Measurements from ENCODE around the gene CRYBG1. TPM values are rescaled to one million over a fixed set of nuclear protein-coding genes. Genes with fewer than 3 reads are reported as not detected.
A peak's percentile ranks its signal among the peaks of the same experiment; 100 is the strongest.

Gene CRYBG1
- total RNA-seq, 2 experiments from 2014 or later = 20.8 to 21.1 TPM

DNA sequence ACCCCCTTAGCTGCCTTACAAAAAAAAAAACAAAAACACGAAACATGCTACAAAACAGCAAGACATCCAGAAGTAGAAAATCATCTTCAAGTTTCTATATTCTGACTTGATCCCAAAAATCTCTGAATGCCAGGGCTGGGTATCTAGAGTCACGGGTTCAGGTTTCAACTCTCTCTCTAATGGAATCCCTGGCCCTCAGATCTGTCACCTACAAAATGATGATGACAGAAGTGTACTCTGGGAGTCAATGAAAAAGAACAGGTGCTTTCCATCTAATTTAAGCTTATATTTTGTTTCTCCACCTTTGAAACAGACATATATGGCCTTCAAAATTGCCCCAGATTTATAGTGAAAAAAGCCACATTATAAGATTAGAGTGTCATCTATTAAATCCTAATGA, 250.5 kb downstream of the CRYBG1 start:
- no peaks in the 10 kb centered on the region for H3K9me3 Mint-ChIP-seq
- TF ChIP-seq, protein P1, sequence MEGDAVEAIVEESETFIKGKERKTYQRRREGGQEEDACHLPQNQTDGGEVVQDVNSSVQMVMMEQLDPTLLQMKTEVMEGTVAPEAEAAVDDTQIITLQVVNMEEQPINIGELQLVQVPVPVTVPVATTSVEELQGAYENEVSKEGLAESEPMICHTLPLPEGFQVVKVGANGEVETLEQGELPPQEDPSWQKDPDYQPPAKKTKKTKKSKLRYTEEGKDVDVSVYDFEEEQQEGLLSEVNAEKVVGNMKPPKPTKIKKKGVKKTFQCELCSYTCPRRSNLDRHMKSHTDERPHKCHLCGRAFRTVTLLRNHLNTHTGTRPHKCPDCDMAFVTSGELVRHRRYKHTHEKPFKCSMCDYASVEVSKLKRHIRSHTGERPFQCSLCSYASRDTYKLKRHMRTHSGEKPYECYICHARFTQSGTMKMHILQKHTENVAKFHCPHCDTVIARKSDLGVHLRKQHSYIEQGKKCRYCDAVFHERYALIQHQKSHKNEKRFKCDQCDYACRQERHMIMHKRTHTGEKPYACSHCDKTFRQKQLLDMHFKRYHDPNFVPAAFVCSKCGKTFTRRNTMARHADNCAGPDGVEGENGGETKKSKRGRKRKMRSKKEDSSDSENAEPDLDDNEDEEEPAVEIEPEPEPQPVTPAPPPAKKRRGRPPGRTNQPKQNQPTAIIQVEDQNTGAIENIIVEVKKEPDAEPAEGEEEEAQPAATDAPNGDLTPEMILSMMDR (IDR thresholded peaks at IDR 0.05) = no peak
- POLR2A ChIA-PET = interaction anchor here (1.8 kb wide), 1 partner anchor 22 kb away, joined by 5 read pairs; no protein-coding TSS in a partner anchor
- DNase-seq (no peak), ATAC-seq (no peak)
- no peak overlapping the region for H3K27ac Mint-ChIP-seq
- CTCF ChIA-PET = interaction anchor here (0.6 to 1.0 kb wide), 2 partner anchors 9 to 17 kb away, joined by 3 read pairs; no protein-coding TSS in a partner anchor
- intact Hi-C loops (cut with micrococcal nuclease) = no loop called here
- H3K36me3 Mint-ChIP-seq (ENCODE audit: low read depth) = peaks cover 4% of the 10 kb centered on the region
- peaks cover 14% of the 10 kb centered on the region for H3K4me1 Mint-ChIP-seq (ENCODE audit: low read depth)
- H3K4me3 Mint-ChIP-seq = no peak overlapping the region
- no peaks in the 10 kb centered on the region for H3K27me3 Mint-ChIP-seq

DNA sequence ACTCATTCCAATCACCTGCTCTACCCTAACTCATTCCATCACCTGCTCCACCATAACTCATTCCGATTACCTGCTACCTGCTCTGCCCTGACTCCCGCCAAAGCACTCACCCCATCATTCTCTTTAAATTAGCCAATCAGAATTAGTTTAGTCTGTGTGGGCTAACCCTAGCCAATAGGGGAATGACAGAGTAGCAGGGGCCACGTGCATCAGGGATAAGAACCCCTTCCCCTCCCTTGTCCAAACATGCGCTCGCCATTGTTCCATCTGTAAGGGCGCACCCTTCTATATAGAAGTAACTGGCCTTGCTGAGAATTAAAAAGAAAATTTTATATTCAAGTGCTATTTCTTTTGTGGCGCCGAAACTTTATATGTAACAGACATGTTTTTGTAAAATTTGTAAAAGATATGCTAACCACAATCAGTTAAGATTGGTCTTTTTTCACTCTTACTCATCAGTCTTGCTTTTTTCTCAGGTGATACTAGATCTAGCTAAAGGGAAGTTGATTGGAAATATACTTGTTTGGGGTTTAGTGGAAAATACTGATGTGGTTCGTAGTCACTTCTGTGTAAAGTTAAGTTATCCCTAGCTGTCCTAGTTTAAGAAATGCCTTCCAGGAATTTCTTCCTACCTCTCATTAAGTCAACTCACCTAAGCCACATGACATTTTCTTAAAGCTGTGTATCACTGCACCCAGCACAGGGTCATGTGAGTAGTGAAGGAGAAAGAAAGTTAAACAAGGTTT, 252.3 kb downstream of the CRYBG1 start:
- DNase-seq (no peak), ATAC-seq (peak; percentile 42)
- ChIA-PET CTCF (no interaction called here), POLR2A (interaction anchor here (1.8 kb wide), 1 partner anchor 21 kb away, joined by 5 read pairs; no protein-coding TSS in a partner anchor)
- TF ChIP-seq, protein P1 (IDR thresholded peaks at IDR 0.05) = no peak
- Mint-ChIP-seq H3K9me3 (no peaks in the 10 kb centered on the region), H3K4me1 (ENCODE audit: low read depth) (peaks cover 14% of the 10 kb centered on the region), H3K4me3 (no peak overlapping the region), H3K27ac (peak overlapping the region; percentile 29), H3K36me3 (ENCODE audit: low read depth) (peaks cover 4% of the 10 kb centered on the region), H3K27me3 (no peaks in the 10 kb centered on the region)
- intact Hi-C loops (cut with micrococcal nuclease) = no loop called here

DNA sequence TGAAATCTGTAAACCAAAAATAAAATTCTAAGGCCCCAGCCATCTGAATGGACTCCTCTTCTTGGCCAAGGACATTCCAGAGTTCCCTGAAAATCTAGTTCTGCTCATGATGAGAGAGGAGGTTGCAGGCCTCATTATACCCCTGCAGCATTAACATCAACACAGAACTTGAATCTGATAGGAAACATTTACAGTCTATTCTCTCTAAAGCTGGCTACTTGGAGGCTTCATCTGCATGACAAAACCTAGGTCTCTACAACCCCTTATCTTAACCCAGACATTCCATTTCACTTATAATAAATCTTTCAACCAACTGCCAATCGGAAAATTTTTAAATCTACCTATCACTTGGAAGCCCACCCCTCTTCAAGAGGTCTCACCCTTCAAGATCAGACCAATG, 253.1 kb downstream of the CRYBG1 start:
- H3K27me3 Mint-ChIP-seq = no peaks in the 10 kb centered on the region
- DNase-seq (no peak), ATAC-seq (no peak)
- peaks cover 4% of the 10 kb centered on the region for H3K36me3 Mint-ChIP-seq (ENCODE audit: low read depth)
- intact Hi-C loops (cut with micrococcal nuclease) = no loop called here
- no peak overlapping the region for H3K27ac Mint-ChIP-seq
- H3K4me1 Mint-ChIP-seq (ENCODE audit: low read depth) = peaks cover 12% of the 10 kb centered on the region
- POLR2A ChIA-PET = no interaction called here
- no peaks in the 10 kb centered on the region for H3K9me3 Mint-ChIP-seq
- TF ChIP-seq, protein P1 (IDR thresholded peaks at IDR 0.05) = no peak
- no peak overlapping the region for H3K4me3 Mint-ChIP-seq
- CTCF ChIA-PET = no interaction called here

DNA sequence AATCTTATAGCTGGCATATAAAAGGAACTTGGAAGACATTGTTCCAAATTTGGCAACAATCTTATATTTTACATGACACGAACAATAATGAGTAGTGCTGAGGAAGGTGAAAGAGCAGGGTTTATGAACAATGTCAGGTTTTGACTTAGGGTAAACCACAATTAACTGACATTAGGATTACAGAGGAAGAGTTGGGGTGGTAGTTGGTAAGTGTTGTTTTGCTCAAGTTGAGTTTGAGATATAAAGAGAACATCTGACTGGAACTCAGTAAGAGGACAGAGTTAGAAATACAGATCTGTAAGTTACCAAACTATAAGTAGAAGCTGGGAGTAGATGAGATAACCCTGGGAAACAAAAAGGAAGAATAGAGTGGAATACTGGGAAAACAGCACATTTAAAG, 253.6 kb downstream of the CRYBG1 start:
- Mint-ChIP-seq H3K36me3 (ENCODE audit: low read depth) (peaks cover 4% of the 10 kb centered on the region), H3K4me3 (no peak overlapping the region), H3K4me1 (ENCODE audit: low read depth) (peaks cover 12% of the 10 kb centered on the region), H3K9me3 (no peaks in the 10 kb centered on the region), H3K27ac (no peak overlapping the region), H3K27me3 (no peaks in the 10 kb centered on the region)
- no peak for DNase-seq
- ChIA-PET CTCF (no interaction called here), POLR2A (interaction anchor here (0.5 kb wide), 1 partner anchor 132 kb away, joined by 3 read pairs; no protein-coding TSS in a partner anchor)
- intact Hi-C loops (cut with micrococcal nuclease) = no loop called here
- TF ChIP-seq, protein P1 (IDR thresholded peaks at IDR 0.05) = no peak
- no peak for ATAC-seq

DNA sequence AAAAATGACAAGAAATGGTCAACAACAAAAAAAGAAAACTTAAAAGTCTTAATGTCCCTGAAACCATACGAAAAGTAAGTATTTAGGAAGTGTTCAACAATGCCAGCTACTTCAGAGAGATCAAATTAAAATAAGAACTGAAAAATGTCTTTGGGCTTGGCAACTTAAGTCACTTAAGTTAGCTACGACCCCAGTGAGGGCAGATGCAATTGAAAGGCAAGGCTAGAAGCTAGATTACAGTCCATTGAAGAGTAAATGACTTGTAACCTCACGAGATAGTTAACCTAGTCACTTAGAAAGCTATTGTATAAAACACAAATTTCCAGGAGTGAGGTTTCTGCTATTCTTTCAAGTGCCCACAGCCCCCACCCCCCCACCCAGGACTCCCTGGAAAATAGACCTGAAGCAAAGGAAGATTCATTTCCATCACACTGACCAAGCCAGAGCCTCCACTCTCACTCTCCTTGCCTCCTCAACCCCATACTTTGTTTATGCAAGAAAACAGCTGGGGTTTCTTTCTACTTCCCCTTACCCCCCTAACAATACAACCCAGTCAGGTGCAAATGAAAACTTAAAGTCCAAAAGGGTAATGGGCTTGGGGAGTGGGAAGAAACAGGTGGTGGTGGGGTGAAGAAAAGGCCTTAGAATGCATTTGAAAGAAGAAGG, 254.2 kb downstream of the CRYBG1 start:
- ChIA-PET CTCF (no interaction called here), POLR2A (interaction anchor here (0.5 kb wide), 1 partner anchor 132 kb away, joined by 3 read pairs; no protein-coding TSS in a partner anchor)
- Mint-ChIP-seq H3K27ac (no peak overlapping the region), H3K4me1 (ENCODE audit: low read depth) (peaks cover 12% of the 10 kb centered on the region), H3K27me3 (no peaks in the 10 kb centered on the region), H3K36me3 (ENCODE audit: low read depth) (peaks cover 4% of the 10 kb centered on the region), H3K4me3 (no peak overlapping the region), H3K9me3 (no peaks in the 10 kb centered on the region)
- intact Hi-C loops (cut with micrococcal nuclease) = no loop called here
- ATAC-seq (no peak), DNase-seq (no peak)
- TF ChIP-seq, protein P1 (IDR thresholded peaks at IDR 0.05) = no peak

All from activated CD8-positive, alpha-beta T cell treated with anti-CD3 and anti-CD28 coated beads for 36 hours (primary cell).